ENCODE data around the gene MRPL2.

- TF ChIP-seq EZH2 (IDR thresholded peaks at IDR 0.05; ENCODE audit: borderline replicate concordance, insufficient read depth, low read depth, low read length, poor library complexity, severe bottlenecking) (no peak), CTCF (IDR thresholded peaks at IDR 0.05) (no peak)
Measured at GRCh38 chr6:43089467-43089866, 30.2 kb upstream of the MRPL2 start.

Data from B cell (primary cell).